GM12878 (cell line): ENCODE measurements around the gene ARHGAP6. TPM values are rescaled to one million over a fixed set of nuclear protein-coding genes. Genes with fewer than 3 reads are reported as not detected.

Experiments used
- ATAC-seq: fragments of 200-7000 bp; cut with Tn5 transposase; 3 replicates; pipeline ENCODE4 v1.9.1; 2020; ENCODE audit warnings: mild to moderate bottlenecking, moderate library complexity
- BruUV-seq: library from RNA; stranded (reverse); fragments of 400-500 nt; replicated peaks from 2 replicates; lab custom pipeline; 2021; lab: Mats Ljungman, UMichigan
- CTCF ChIA-PET: fragments of 300-600 bp; sonication (Branson Sonifier 250); formaldehyde crosslinking; extraction: SDS; loops from one replicate; lab custom pipeline; 2021; ENCODE audit warnings: inconsistent platforms; lab: Yijun Ruan, JAX
- POLR2A ChIA-PET: fragments of 350-600 bp; formaldehyde crosslinking; extraction: SDS; loops from one replicate; lab custom pipeline; 2021; ENCODE audit warnings: inconsistent platforms; lab: Charles Lee
- RAD21 ChIA-PET: fragments of 300-600 bp; sonication (Branson Sonifier 250); formaldehyde crosslinking; loops from one replicate; lab custom pipeline; 2023; ENCODE audit warnings: antibody characterized with exemption; ENCODE audit not compliant: unreplicated experiment; lab: Charles Lee
- SMC1A ChIA-PET: fragments of 300-600 bp; sonication (Branson Sonifier 250); formaldehyde crosslinking; loops from one replicate; lab custom pipeline; 2023; ENCODE audit not compliant: unreplicated experiment, uncharacterized antibody; lab: Charles Lee
- DNase-seq: peaks from one replicate; pipeline ENCODE4 v3.0.0-alpha.2; 2011; ENCODE audit warnings: low read depth, low spot score
- FAIRE-seq: peaks from 3 replicates; lab custom pipeline; 2011; peaks lifted over from hg19 to GRCh38; lab: Jason Lieb, UNC
- H2AFZ ChIP-seq: 2 replicates; pipeline ENCODE4 v1.6.0; 2011; ENCODE audit warnings: low read depth, low read length, control low read depth; ENCODE audit not compliant: control insufficient read depth
- H3K27ac ChIP-seq: 2 replicates; pipeline ENCODE4 v1.5.1; 2011; ENCODE audit warnings: control low read depth; ENCODE audit not compliant: control insufficient read depth, insufficient read depth
- H3K27me3 ChIP-seq, 2 experiments: replicated peaks in 1 of 2; 2 replicates each; pipeline versions ENCODE4 v1.6.0 to v1.6.1; 2011; ENCODE audit warnings: low read length in 1 of 2; ENCODE audit not compliant: control insufficient read depth in 2 of 2, insufficient read depth in 2 of 2
- H3K36me3 ChIP-seq, 2 experiments: 2 replicates each; pipeline ENCODE4 v1.5.1; 2011; ENCODE audit warnings: low read length in 1 of 2; ENCODE audit not compliant: control insufficient read depth in 2 of 2, insufficient read depth in 2 of 2
- H3K4me1 ChIP-seq: 2 replicates; pipeline ENCODE4 v1.6.1; 2011; ENCODE audit warnings: mild to moderate bottlenecking, low read length, moderate library complexity, mixed read lengths; ENCODE audit not compliant: control insufficient read depth, insufficient read depth
- H3K4me2 ChIP-seq: 2 replicates; pipeline ENCODE4 v1.6.0; 2011; ENCODE audit warnings: control low read depth; ENCODE audit not compliant: control insufficient read depth, insufficient read depth
- H3K4me3 ChIP-seq: fragments of 200-600 bp; sonication (generic); 2 replicates; pipeline ENCODE4 v1.5.1; 2016
- H3K79me2 ChIP-seq: 2 replicates; pipeline ENCODE4 v1.6.0; 2011; ENCODE audit warnings: low read length; ENCODE audit not compliant: control insufficient read depth, insufficient read depth
- H3K9ac ChIP-seq: 2 replicates; pipeline ENCODE4 v1.8.0; 2011; ENCODE audit warnings: low read length, control low read depth, mixed read lengths; ENCODE audit not compliant: control insufficient read depth, insufficient read depth
- H3K9me3 ChIP-seq: replicated peaks from 3 replicates; pipeline ENCODE4 v1.5.1; 2011; ENCODE audit warnings: mild to moderate bottlenecking, low read length; ENCODE audit not compliant: control insufficient read depth, insufficient read depth
- H4K20me1 ChIP-seq: 2 replicates; pipeline ENCODE4 v1.6.0; 2011; ENCODE audit not compliant: control insufficient read depth, insufficient read depth
- ATF7 ChIP-seq: fragments of 450-650 bp; IDR thresholded peaks from 2 replicates; pipeline ENCODE4 v1.6.1; 2016; ENCODE audit warnings: low read depth, mild to moderate bottlenecking
- CBFB ChIP-seq: IDR thresholded peaks from 2 replicates; pipeline ENCODE4 v1.6.1; 2016; ENCODE audit warnings: antibody characterized with exemption, low read depth
- CHD4 ChIP-seq: fragments of 200-600 bp; sonication (generic); IDR thresholded peaks from 2 replicates; pipeline ENCODE4 v1.6.1; 2016; ENCODE audit warnings: mild to moderate bottlenecking
- ETV6 ChIP-seq, 2 experiments: fragments of 450-650 bp in 1 of 2; IDR thresholded peaks in 1 of 2; conservative IDR thresholded peaks in 1 of 2; 2 replicates each; pipeline ENCODE4 v1.6.1; 2014; ENCODE audit warnings: antibody characterized with exemption in 1 of 2, borderline replicate concordance in 1 of 2, low read depth in 1 of 2, mild to moderate bottlenecking in 1 of 2, moderate library complexity in 1 of 2
- FOXM1 ChIP-seq: IDR thresholded peaks from 2 replicates; pipeline ENCODE4 v1.6.1; 2012; ENCODE audit warnings: low read depth, mild to moderate bottlenecking, inconsistent platforms, low read length, moderate library complexity
- LARP7 ChIP-seq: fragments of 450-650 bp; IDR thresholded peaks from 2 replicates; pipeline ENCODE4 v1.6.1; 2017; ENCODE audit warnings: mild to moderate bottlenecking
- NRF1 ChIP-seq: conservative IDR thresholded peaks from 2 replicates; pipeline ENCODE4 v1.6.1; 2011; ENCODE audit warnings: mild to moderate bottlenecking, low read depth, low read length, improper control_type of control experiment
- PML ChIP-seq: IDR thresholded peaks from 2 replicates; pipeline ENCODE4 v1.6.1; 2012; ENCODE audit warnings: low read length, inconsistent platforms
- SIN3A ChIP-seq: IDR thresholded peaks from 2 replicates; pipeline ENCODE4 v1.6.1; 2012; ENCODE audit warnings: low read depth, low read length, improper control_type of control experiment
- USF2 ChIP-seq: IDR thresholded peaks from 2 replicates; pipeline ENCODE4 v1.6.1; 2011; ENCODE audit warnings: low read depth, low read length, improper control_type of control experiment, borderline replicate concordance
- in situ Hi-C: fragments of 300-500 bp; cut with MboI; formaldehyde crosslinking; loops from 9 replicates; pipeline ENCODE4 v1.14.3; 2018; ENCODE audit warnings: mixed read lengths
- intact Hi-C: fragments of 100-400 bp; cut with micrococcal nuclease; formaldehyde crosslinking; loops from one replicate; pipeline ENCODE4 v1.14.2; 2022; ENCODE audit not compliant: unreplicated experiment
- polyA plus RNA-seq, 11 experiments: library from polyadenylated mRNA; depleted of rRNA in 4 of 11; unstranded in 6 of 11; stranded (reverse) in 5 of 11; fragments of >200 nt; fragmentation: Nextera tagmentation in 4 of 11; fragmentation: Illumina TruSeq in 1 of 11; extraction: Ambion mirVana in 4 of 11; extraction: Trizol in 1 of 11; gene quantifications; 1 replicate in 1 of 11; 2 replicates in 10 of 11; pipeline versions ENCODE4 v1.2.1 to v1.2.3, GENCODE V29; 2011 to 2016; ENCODE audit warnings: inconsistent platforms in 2 of 11, missing spikeins in 2 of 11, low read depth in 1 of 11
- total RNA-seq, 4 experiments: library from RNA; depleted of rRNA in 3 of 4; stranded (reverse); fragments of >200 nt in 3 of 4; fragmentation: Illumina TruSeq in 1 of 4; extraction: Trizol in 1 of 4; gene quantifications; 2 replicates each; pipeline versions ENCODE4 v1.2.1 to v1.2.3, GENCODE V29; 2013 to 2021
- TF ChIP-seq, protein P1 (sequence below): fragments of 450-650 bp; IDR thresholded peaks from 2 replicates; pipeline ENCODE4 v1.6.1; 2017; ENCODE audit warnings: mild to moderate bottlenecking

ARHGAP6 gene
- total and polyA plus RNA-seq, 10 of the 15 experiments (the other 5 are each of a cell fraction or from before 2014, with no cell fraction given), result 0.20 to 1.8 (median 0.76) TPM

GRCh38 chrX:11342673-11343072 lies 323.0 kb downstream of the ARHGAP6 start:
- Histone ChIP-seq H3K4me3 (no peak overlapping the region), H2AFZ (no peak overlapping the region), H3K27me3 (no peaks in the 10 kb centered on the region), H3K36me3 (no peaks in the 10 kb centered on the region), H3K9me3 (no peaks in the 10 kb centered on the region), H3K79me2 (no peaks in the 10 kb centered on the region), H4K20me1 (no peaks in the 10 kb centered on the region), H3K27ac (no peak overlapping the region)
- ATAC-seq (no peak), DNase-seq (no peak), FAIRE-seq (no peak)
- ChIA-PET CTCF (interaction anchor here (0.6 kb wide), 1 partner anchor 15 kb away, joined by 3 read pairs; no protein-coding TSS in a partner anchor), RAD21 (no interaction called here)
- in situ Hi-C loops (no loop called here), intact Hi-C loops (no loop called here)
- no peak for TF ChIP-seq CHD4
- TF ChIP-seq, protein P1, sequence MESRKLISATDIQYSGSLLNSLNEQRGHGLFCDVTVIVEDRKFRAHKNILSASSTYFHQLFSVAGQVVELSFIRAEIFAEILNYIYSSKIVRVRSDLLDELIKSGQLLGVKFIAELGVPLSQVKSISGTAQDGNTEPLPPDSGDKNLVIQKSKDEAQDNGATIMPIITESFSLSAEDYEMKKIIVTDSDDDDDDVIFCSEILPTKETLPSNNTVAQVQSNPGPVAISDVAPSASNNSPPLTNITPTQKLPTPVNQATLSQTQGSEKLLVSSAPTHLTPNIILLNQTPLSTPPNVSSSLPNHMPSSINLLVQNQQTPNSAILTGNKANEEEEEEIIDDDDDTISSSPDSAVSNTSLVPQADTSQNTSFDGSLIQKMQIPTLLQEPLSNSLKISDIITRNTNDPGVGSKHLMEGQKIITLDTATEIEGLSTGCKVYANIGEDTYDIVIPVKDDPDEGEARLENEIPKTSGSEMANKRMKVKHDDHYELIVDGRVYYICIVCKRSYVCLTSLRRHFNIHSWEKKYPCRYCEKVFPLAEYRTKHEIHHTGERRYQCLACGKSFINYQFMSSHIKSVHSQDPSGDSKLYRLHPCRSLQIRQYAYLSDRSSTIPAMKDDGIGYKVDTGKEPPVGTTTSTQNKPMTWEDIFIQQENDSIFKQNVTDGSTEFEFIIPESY, result no peak
- TF ChIP-seq USF2, result no peak
- no peak for TF ChIP-seq PML
- no peak for TF ChIP-seq NRF1
- TF ChIP-seq FOXM1, result no peak
- no peak for TF ChIP-seq SIN3A
- TF ChIP-seq ATF7, result no peak
- TF ChIP-seq CBFB, result no peak
- TF ChIP-seq ETV6 (conservative IDR thresholded peaks at IDR 0.05 in 1 of 2, IDR thresholded peaks at IDR 0.05 in 1 of 2; ENCODE audit: borderline replicate concordance in 1 of 2, low read depth in 1 of 2), result no peak
- no peak for TF ChIP-seq LARP7
- TF ChIP-seq, all 136 proteins: peak for 0
- Histone ChIP-seq H3K9ac (no peak overlapping the region), H3K4me1 (0 out of 2 replicates have a peak, but pooled peaks cover 3% of the 10 kb centered on the region), H3K4me2 (no peak overlapping the region)
- SMC1A ChIA-PET, result interaction anchor here (0.8 to 1.3 kb wide), 3 partner anchors 8 to 25 kb away, joined by 3 to 5 read pairs (median 4); no protein-coding TSS in a partner anchor
- no TSS peak for BruUV-seq
- POLR2A ChIA-PET, result no interaction called here
